AG08396 (cell line): Measurements from ENCODE around the gene CH25H.
"Not testable (repeated sequence)": the region's sequence is repeated elsewhere in the genome, so short reads cannot be mapped to it uniquely, and the experiment has no call there.

Experiments
- DNase-seq: peaks from one replicate; pipeline ENCODE4 v3.0.0; 2012; ENCODE audit warnings: low spot score, mixed read lengths

CH25H gene

DNA sequence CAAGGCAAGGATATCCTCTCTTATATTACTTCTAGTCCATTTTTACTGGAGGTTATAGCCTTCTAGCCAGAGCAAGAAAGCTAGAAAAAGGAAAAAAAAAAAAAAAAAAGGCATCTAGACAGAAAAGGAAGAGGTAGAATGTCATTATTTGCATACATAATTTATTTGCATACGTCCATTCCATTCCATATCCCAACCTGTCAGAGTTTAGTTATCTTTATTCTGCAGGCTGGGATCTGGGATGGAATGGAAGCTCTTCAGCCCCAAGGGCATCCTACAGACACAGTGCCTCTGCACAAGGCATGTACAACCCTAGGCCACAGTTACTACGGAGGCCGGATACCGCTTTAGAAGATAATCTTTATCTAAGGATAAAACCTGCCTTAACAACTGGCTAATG is 9.6 kb downstream of the CH25H start:
- no peak for DNase-seq

DNA sequence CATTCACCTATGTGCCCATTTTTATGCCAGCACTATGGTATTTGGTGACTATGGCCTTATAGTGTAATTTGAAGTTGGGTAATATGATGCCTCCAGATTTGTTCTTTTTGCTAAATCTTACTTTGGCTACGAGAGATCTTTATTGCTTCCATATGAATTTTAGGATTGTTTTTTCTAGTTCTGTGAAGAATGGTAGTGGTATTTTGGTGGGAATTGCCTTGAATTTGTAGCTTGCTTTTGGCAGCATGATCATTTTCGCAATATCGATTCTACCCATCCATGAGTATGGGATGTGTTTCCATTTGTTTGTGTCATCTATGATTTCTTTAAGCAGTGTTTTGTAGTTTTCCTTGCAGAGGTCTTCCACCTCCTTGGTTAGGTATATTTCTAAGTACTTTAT is 15.8 kb downstream of the CH25H start:
- DNase-seq: not testable (repeated sequence)

DNA sequence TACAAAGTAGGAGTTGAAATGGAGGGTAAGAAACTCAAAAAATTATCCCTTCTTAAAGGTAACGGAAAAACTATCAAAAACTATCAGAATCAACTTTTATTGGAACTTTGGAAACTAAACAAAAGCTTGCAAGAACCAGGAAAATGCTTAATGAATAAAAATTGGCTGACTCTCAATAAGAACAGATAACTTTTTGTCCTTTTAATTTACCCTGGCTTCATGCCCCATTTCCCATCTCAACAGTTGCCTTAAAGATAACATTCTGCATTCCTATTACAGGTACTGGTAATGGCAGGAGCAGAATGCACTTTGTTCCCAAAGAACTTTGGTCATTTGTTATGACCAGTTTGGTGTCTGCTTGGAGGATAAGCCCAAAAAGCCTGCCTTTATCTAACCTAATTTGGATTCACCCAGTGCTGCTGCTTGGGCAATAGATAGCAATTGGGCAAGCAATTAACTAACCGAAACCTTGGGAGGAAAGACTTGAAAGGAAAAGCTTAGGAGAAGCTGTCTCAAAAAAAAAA is 17.8 kb downstream of the CH25H start:
- DNase-seq: no peak

DNA sequence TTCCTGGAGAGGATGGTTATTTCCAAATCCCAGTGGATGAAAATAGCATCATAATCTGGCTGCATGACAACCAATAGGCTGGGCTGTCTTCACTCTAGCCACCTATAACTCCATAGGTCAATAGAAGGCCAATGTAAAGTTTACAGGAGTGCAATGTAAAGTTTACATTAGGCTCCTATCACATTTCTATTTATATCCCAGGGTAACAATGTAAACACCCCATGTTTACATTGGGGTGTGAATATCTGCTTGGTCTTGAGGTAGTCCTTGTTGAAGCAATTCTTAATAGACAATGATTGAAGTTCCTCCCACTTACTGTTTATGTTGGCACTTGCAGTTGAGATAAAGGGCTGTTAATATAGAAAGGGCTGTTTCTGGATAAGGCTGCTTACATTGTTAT is 21.5 kb downstream of the CH25H start:
- no peak for DNase-seq

DNA sequence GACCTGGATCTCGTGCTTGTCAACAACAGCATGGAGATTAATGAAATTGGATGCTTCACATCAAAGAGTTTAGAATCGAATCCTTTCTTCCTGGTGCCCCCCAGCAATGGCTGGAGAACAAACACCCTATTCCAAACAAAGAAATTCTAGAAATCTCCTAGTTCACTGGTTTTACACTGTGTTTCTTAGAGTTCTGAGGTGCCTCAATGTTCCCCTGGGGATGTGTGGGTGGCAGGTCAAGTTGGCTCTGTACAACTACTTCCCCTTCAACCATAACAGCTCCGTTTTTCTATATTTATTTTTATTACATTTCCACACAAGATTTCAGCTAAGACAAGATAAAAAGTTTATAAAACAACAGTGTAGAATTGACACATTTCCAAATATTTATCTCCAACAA is 22.5 kb downstream of the CH25H start:
- no peak for DNase-seq

DNA sequence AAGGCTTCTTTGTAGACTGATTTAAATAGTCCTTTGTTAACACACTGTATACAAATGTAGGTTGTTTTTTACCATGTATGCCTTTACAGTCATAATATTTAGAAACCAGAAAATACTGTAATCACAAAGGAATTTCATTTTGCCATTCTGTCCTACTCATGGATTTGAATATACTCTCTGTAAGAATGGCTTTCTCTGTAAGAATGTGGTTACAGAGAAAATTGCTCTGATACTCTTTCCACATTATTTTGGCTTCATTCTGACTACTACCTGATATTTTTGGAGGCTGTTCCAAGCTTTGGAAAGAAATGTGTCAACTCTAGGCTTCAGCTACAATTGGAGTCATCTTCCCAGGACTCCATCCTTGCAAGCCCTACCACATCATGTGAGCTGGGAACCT is 23.5 kb downstream of the CH25H start:
- no peak for DNase-seq

DNA sequence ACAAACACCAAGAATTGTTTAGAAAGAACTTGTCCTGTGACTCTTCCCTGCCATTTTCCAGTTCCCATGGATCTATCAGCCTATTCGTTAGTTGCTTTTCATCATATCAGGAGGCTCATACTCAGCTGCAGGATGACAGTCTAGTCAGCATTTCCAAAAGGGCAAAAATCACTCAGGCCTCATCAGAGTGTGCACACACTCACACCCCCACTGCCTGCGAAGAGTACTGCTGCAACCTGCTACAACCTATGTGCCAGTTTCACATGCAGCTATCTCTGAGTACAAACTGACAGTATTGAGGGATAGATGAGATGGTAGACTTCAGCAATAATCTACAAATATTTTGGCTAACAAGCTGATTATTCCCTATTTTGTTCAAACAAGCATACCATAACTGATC is 24.2 kb downstream of the CH25H start:
- DNase-seq: no peak

DNA sequence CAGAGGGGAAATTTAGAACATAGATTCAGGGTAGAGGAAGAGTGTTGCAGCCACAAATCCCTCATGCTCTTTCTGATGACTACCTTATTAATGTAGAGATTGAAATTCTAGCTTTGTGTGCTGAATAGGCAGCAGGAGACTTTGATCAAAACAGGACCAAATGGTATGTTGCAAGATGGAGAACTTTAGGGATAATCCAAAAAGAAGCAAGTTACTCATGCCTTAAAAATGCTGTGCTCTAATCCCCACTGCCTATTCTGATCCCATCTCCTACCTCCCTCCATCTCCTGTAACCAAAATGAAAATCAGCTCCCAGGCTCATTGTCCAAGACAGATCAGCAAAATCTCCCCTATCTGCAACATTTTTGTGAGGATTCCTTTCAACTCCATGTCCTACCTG is 31.3 kb downstream of the CH25H start:
- DNase-seq: no peak

DNA sequence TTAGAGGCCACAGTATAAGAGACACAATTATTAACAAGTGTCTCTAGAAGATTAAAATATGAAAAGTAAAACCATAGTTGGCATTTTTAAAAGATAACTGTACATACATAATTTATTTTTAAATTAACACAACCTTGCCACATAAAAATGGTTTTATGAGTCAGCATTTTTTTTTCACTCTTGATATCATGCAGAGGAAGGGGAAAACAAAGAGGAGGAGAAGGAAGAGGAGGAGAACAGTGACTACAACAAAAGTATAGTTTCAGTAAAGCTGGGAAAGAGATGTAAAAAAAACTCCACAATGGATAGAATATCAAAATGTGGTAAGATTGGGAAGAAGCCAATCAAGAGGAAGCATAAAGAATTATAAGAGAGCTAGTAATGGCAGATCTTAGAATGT is 34.0 kb downstream of the CH25H start:
- DNase-seq: no peak

DNA sequence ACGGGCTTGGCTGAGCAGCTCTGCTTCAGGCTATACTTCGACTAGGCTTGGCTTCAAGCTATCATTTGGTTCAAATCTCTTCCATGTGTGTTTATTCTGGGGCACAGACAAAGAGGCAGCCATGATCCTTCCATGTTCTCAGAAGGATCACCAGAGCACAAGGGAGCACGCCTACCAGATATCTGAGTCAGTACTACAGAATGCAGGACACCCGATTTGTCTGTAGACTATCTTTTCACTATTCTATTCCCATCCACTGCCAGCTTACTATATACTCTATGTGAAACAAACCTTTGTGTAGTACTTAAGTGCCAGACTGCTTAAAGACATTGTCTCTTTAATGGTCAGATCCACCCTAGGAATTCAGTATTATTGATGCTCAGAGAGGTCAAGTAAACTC is 35.1 kb downstream of the CH25H start:
- no peak for DNase-seq

DNA sequence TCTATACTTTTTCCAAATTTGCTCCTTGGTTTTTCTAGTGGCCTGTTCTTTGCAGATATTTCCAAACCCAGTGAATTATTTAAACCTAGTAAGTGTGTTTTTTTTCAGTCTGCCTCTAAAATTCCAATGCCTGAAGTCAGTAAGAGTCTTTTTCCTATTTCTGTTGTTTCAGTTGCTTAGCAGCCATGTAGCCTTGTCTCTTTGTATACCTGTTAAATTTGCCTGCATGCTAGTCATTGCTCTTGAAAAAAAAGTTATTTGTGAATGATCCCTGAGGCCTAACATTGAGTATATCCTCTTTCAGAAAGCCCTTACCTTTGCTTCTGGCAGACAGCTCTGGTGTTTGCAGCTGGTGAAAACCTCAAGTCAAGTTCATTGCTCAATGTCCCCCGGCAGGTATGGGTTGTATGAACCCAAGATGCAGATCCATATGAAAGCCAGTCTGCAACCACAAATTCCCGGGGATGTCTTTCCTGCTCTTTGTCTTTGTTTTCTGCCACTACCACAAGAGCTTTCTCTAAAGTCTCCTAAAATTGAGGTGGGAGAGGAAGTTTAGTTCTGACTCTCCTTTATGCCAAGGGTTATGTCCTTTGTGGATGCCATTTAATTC is 35.7 kb downstream of the CH25H start:
- no peak for DNase-seq

DNA sequence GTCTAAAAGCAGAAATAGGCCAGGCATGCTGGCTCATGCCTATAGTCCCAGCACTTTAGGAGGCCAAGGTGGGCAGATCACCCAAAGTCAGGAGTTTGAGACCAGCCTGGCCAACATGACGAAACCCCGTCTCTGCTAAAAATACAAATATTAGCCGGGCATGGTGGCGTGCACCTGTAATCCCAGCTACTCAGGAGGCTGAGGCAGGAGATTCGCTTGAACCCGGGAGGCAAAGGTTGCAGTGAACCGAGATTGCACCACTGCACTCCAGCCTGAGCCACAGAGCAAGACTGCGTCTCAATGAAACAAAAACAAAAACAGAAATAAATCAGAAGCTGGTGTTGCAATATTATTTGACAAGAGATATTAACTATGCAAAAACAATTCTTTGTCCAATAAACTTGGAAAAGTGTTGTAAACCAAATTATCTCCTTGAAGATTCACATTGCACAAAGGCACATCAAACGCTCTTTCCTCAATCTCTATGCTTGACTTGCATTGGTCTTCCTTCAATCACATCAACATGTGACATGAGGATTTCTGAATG is 38.7 kb downstream of the CH25H start:
- DNase-seq: not testable (repeated sequence)

DNA sequence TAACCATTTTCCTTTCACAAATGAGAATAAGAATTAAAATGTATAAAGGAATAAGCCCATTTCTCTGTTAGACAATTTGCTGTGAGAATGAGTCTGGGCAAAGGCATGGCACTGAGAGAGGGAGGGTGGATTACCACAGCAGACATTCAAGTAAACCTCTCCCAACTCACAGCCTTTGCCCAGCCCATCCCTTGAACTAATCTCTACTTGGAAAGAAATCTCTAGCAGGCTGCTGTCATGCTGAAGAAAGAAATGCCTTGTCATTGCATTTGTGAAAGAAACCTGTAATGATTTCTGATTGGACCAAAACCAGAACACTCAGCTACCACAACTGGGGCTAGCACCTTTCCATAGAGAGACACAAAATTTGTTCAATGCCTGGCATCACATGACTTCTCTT is 39.2 kb downstream of the CH25H start:
- DNase-seq: no peak

DNA sequence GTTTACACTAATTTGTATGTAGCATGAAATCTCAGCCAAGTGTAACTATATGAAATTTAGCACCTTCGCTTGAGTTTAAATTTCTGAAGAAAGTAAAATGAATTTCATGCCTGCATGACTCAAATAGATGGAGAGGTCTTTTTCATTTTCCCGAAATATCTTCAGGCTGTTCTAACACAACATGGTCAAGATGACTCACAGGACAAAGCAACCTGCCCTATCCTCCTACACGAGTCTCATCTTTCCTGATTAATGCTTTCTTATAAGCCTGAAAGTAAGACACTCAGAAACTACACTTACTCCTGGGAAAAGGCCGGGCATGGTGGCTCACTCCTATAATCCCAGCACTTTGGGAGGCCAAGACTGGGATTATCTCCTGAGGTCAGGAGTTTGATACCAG is 41.2 kb downstream of the CH25H start:
- no peak for DNase-seq

DNA sequence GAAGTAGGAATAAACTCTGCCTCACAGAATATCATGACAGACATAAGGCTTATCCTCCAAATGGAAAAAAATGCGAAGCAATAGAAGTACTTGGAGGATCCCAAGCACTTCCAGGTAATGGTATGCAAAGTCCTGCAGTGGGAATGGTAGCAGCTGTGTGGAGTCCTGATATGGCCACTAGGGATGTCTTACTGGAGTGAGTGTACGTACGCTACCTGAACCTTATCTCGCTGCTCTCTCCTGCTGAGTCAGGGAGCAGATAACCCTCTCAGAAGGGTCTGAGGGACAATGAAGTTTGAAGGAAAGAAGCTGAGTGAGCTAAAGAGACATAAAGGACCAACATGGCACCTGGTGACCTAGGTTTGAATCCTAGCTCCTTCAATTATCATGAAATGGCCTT is 42.2 kb downstream of the CH25H start:
- no peak for DNase-seq

DNA sequence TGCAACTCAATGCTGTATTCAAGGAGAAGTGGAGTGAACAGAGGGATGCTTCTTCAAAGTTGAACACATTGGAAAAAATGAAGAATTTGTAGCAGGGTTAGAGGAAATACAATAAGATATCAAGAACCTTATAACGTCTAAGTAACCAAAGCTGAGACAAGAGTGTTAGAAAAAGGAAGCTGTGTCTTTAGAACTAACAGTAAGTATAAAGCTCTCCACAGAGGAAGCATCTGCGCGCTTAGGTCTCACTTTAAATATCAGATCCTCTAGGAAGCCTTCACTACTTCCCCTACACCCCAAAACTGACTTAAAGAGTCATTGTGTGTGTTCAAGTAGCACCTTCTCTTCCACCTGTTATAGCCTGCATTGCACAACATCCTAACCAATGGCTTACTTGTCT is 43.0 kb downstream of the CH25H start:
- no peak for DNase-seq

DNA sequence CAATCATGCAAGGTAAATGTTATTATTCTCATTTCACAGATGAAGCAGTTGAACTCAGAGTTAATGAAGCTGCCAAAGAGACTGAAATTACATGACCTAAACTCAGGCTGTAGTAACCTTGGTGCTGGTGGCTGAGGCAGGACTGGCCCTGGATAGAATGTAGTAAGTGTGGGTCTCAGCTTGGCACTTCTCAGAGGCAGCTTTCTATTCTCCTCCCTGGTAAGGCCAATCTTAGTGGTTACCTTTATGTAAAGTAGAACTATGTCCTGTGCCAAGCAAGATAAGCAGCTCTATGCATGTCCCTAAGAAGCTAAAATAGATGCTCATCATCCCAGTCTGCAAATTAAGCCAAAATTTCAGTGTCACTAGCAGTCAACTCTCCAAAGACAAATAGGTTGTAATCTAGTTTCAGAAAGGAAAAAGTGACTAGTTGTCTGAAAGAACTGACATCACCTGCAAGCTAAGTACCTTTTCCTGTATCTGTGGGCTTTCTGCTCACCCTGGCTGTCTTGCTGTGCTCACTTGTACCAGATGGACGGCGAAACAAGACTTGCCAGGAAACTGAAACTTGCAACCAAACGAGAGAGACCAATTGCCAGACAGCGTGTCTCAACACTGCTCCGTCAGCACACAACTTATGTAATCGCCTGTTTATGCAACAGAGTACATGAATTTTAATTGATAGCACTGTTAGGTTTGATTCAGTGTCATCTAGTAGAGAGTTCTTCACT is 43.7 kb downstream of the CH25H start:
- DNase-seq: peak; percentile 12

DNA sequence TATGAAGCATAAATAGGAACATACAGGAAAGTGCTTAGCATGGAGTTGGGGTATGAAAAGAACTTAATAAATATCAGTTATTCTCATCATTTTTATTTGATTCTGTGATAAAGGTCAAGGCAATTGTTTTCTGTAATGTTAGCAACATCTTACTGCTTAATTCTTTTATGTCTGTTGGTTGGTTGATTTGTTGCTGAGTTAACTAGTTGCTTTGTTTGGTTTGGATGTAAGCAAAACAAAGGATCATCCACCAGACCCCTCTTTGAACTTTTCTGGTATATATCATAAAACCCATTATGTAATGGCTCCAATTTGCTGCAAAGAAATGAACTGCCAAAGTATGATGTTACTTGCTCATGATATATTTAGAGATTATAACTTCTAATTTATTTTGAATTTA is 44.5 kb downstream of the CH25H start:
- no peak for DNase-seq

DNA sequence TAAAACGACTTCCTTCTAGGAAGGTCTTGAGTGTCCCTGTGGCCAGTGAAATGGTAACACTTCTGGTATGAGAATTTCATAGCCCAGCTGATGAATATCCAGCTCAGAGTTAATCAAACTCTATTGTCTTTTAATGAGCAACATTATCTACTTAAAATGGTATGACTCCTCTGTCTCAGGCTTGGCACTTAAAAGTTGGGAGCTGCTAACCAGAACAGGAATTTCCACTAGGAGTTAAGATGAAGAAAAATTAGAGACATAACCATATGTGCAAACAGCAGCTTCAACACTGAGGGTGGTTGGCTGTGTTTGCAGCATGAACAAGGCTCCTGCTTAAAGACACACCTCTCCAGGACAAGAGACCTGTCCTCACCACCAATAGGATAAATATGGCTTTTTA is 46.8 kb downstream of the CH25H start:
- no peak for DNase-seq

DNA sequence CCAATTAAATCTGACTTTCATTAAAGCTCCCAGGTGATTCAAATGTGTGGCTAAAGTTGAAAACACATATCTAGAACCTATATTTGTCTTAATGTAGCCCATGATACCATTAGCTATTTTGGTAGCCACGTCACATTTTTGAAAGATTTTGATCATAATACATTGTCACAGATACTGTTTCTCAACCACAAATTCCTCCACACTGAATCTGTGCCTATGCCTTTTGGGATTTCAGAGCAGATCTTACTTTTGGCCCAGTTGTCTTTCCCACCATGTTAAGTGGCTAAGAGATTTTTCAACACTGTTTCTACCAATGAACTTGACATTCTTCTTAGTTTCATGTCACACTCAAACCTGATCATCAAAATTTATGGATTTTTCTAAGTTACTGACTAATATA is 47.4 kb downstream of the CH25H start:
- DNase-seq: no peak

DNA sequence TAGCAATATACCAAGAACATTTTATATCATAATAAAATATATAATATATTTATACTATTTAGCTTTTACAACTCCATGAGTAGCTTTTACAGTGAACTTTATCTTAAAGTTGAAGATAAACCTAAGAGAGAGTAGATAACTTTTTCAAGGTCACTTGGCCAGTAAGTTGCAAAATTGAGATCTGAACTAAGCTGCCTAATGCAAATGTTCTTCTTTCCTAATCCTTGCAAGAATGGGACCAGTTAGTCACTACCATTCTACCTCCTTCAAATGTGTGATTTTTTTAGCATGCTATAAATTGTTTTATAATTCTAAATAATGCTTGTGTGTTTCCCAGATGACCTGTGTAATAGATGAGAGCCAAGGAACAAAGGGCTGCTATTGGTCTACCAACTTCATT is 47.8 kb downstream of the CH25H start:
- DNase-seq: no peak

DNA sequence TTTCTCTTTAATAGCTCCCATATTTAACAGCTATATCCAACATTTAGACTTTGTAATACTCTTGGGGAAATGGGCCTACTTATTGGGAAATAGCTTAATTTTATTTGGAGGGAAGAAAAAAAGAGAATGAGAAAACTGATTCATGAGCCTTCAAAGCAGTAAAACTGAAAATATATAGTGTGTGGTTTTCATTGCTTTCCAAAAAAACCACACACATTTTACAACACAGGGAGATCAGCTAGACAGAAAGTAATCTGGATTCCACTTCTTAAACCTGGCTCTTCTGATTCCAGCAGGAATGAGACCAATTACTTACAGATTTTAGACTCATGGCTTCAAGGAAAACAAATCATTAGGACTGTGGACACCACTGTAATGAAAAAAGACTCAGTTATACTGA is 48.7 kb downstream of the CH25H start:
- DNase-seq: no peak

DNA sequence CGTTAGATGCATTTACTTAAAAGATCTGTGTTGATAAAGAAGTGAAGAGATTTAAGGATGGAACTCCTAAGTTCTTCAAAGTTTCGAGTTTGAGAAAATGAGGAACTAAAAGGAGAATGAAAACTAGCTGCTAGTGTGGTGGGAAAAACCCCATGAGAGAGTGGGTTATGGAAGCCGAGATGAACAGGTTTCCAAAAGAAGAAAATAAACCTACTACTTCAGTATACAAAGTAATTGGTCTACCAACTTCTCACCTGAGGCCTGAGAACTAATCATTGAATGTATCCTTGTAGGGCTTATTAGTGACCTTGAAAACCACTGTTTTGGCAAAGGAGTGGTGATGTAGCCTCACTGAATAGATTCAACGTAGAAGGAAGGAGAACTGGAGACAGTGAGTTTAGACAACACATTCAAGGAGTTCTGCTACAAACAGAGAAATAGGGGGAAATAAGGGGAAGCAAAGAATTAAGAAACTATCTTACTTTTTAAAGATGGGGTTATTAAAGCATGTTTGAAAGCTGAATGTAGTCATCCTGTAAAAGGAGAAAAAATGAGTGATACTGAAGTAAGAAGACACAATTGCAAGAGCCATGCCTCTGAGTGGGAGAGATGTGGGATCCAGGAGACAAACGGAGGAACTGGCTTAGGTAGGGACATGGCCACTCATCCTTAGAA is 50.8 kb downstream of the CH25H start:
- no peak for DNase-seq
